Karpas-422 (cell line): ENCODE data around the gene CRKL. TPM values are rescaled to one million over a fixed set of nuclear protein-coding genes. Genes with fewer than 3 reads are reported as not detected.

Experiments
- DNase-seq: peaks from one replicate; pipeline ENCODE4 v3.0.0-alpha.2; 2015
- H2AFZ ChIP-seq: fragments of 200-600 bp; sonication (generic); 2 replicates; pipeline ENCODE4 v1.6.1; 2014; ENCODE audit warnings: antibody characterized with exemption, low read length, mixed read lengths
- H3K27ac ChIP-seq: fragments of 200-600 bp; sonication (generic); 2 replicates; pipeline ENCODE4 v1.5.1; 2014; ENCODE audit warnings: mild to moderate bottlenecking, low read length, moderate library complexity
- H3K27me3 ChIP-seq: fragments of 200-600 bp; sonication (generic); 2 replicates; pipeline ENCODE4 v1.6.1; 2014; ENCODE audit warnings: low read length, mixed read lengths
- H3K36me3 ChIP-seq: fragments of 200-600 bp; sonication (generic); 2 replicates; pipeline ENCODE4 v1.6.1; 2014; ENCODE audit warnings: low read length, mixed read lengths; ENCODE audit not compliant: insufficient read depth
- H3K4me1 ChIP-seq: fragments of 200-600 bp; sonication (generic); 2 replicates; pipeline ENCODE4 v1.6.1; 2014; ENCODE audit warnings: mild to moderate bottlenecking, low read length, mixed read lengths
- H3K4me2 ChIP-seq: fragments of 200-600 bp; sonication (generic); 2 replicates; pipeline ENCODE4 v1.6.1; 2014; ENCODE audit warnings: low read length, low read depth, mild to moderate bottlenecking; ENCODE audit not compliant: poor library complexity, severe bottlenecking
- H3K4me3 ChIP-seq: fragments of 200-600 bp; sonication (generic); 2 replicates; pipeline ENCODE4 v1.5.1; 2014; ENCODE audit warnings: mild to moderate bottlenecking, antibody characterized with exemption, low read length, mixed read lengths
- H3K79me2 ChIP-seq: fragments of 200-600 bp; sonication (generic); 2 replicates; pipeline ENCODE4 v1.6.1; 2014; ENCODE audit warnings: mild to moderate bottlenecking, low read length, mixed read lengths
- H3K9ac ChIP-seq: fragments of 200-600 bp; sonication (generic); 2 replicates; pipeline ENCODE4 v1.6.0; 2014; ENCODE audit warnings: low read length
- H3K9me2 ChIP-seq: fragments of 200-600 bp; sonication (generic), shearing (Covaris generic); replicated peaks from 2 replicates; pipeline ENCODE4 v1.6.0; 2014; ENCODE audit warnings: mild to moderate bottlenecking, low read length, moderate library complexity; ENCODE audit not compliant: insufficient read depth
- H3K9me3 ChIP-seq: fragments of 300-700, 200-600 bp; sonication (generic); 2 replicates; pipeline ENCODE4 v1.6.1; 2014; ENCODE audit warnings: low read length, mixed read lengths
- H4K20me1 ChIP-seq: fragments of 200-600 bp; sonication (generic); 2 replicates; pipeline ENCODE4 v1.6.1; 2014; ENCODE audit warnings: mild to moderate bottlenecking, antibody characterized with exemption, low read length, low read depth; ENCODE audit not compliant: insufficient read depth
- total RNA-seq: library from RNA; depleted of rRNA; stranded (reverse); fragments of >200 nt; shearing (Covaris generic); gene quantifications from 2 replicates; pipeline ENCODE4 v1.2.3, GENCODE V29; 2014; ENCODE audit warnings: low replicate concordance

CRKL gene
- total RNA-seq, 1 experiment from 2014 or later: 58.4 TPM

GRCh38 chr22:20992456-20993303, 75.5 kb downstream of the CRKL start:
- Histone ChIP-seq H3K9ac (no peak overlapping the region), H3K9me2 (no peaks in the 10 kb centered on the region), H4K20me1 (no peaks in the 10 kb centered on the region), H2AFZ (no peak overlapping the region), H3K4me3 (no peak overlapping the region), H3K36me3 (no peaks in the 10 kb centered on the region; the same call in 1 of the 2 replicates), H3K9me3 (no peaks in the 10 kb centered on the region), H3K4me2 (no peak overlapping the region), H3K27me3 (no peaks in the 10 kb centered on the region), H3K4me1 (no peaks in the 10 kb centered on the region), H3K79me2 (no peaks in the 10 kb centered on the region), H3K27ac (no peak overlapping the region)
- no peak for DNase-seq

- no peaks in the 10 kb centered on the region for H3K27me3 ChIP-seq
- H3K9me3 ChIP-seq: no peaks in the 10 kb centered on the region
- no peak overlapping the region for H3K4me2 ChIP-seq
- no peaks in the 10 kb centered on the region for H3K9me2 ChIP-seq
- H3K27ac ChIP-seq: no peak overlapping the region
- no peak overlapping the region for H2AFZ ChIP-seq
- H3K4me3 ChIP-seq: no peak overlapping the region
- DNase-seq: no peak
- H3K4me1 ChIP-seq: no peaks in the 10 kb centered on the region
- H3K9ac ChIP-seq: no peak overlapping the region
- H3K79me2 ChIP-seq: no peaks in the 10 kb centered on the region
- H4K20me1 ChIP-seq: no peaks in the 10 kb centered on the region
- H3K36me3 ChIP-seq: no peaks in the 10 kb centered on the region; the same call in 1 of the 2 replicates
Observed at GRCh38 chr22:20993304-20994127, 76.3 kb downstream of the CRKL start.

- Histone ChIP-seq H3K27me3 (no peaks in the 10 kb centered on the region), H3K36me3 (no peaks in the 10 kb centered on the region; the same call in 1 of the 2 replicates), H3K4me2 (no peak overlapping the region)
Observed at GRCh38 chr22:20994128-20994901, 77.1 kb downstream of the CRKL start.

GRCh38 chr22:20994902-20995241, 77.7 kb downstream of the CRKL start:
- Histone ChIP-seq H3K4me1 (no peaks in the 10 kb centered on the region), H3K4me3 (no peak overlapping the region), H3K27ac (no peak overlapping the region), H3K9me2 (no peaks in the 10 kb centered on the region), H2AFZ (no peak overlapping the region), H3K27me3 (no peaks in the 10 kb centered on the region), H4K20me1 (no peaks in the 10 kb centered on the region), H3K79me2 (0 out of 2 replicates have a peak, but pooled peaks cover 2% of the 10 kb centered on the region), H3K4me2 (no peak overlapping the region), H3K36me3 (no peaks in the 10 kb centered on the region; the same call in 1 of the 2 replicates), H3K9ac (no peak overlapping the region), H3K9me3 (no peaks in the 10 kb centered on the region)
- DNase-seq: no peak

More at GRCh38 chr22:20994128-20994901, 77.1 kb downstream of the CRKL start:
- Histone ChIP-seq H4K20me1 (no peaks in the 10 kb centered on the region), H3K9me3 (no peaks in the 10 kb centered on the region), H3K4me1 (no peaks in the 10 kb centered on the region), H3K9ac (no peak overlapping the region), H3K4me3 (no peak overlapping the region), H3K79me2 (no peaks in the 10 kb centered on the region), H3K27ac (no peak overlapping the region), H2AFZ (no peak overlapping the region), H3K9me2 (no peaks in the 10 kb centered on the region)
- DNase-seq: no peak

- Histone ChIP-seq H3K79me2 (peaks cover 7% of the 10 kb centered on the region), H3K9me3 (no peaks in the 10 kb centered on the region), H3K36me3 (no peaks in the 10 kb centered on the region; the same call in 1 of the 2 replicates), H3K4me3 (no peak overlapping the region), H3K4me1 (peaks cover 6% of the 10 kb centered on the region), H3K27me3 (no peaks in the 10 kb centered on the region), H3K27ac (no peak overlapping the region), H4K20me1 (no peaks in the 10 kb centered on the region), H2AFZ (no peak overlapping the region), H3K4me2 (no peak overlapping the region), H3K9me2 (no peaks in the 10 kb centered on the region), H3K9ac (no peak overlapping the region)
- no peak for DNase-seq
Observed at GRCh38 chr22:20995329-20996030, 78.3 kb downstream of the CRKL start.

GRCh38 chr22:20996031-20996410, 78.8 kb downstream of the CRKL start:
- Histone ChIP-seq H3K9ac (no peak overlapping the region), H3K4me2 (no peak overlapping the region), H2AFZ (no peak overlapping the region), H3K27ac (no peak overlapping the region), H3K9me2 (no peaks in the 10 kb centered on the region), H3K9me3 (no peaks in the 10 kb centered on the region), H4K20me1 (no peaks in the 10 kb centered on the region), H3K4me1 (peaks cover 11% of the 10 kb centered on the region), H3K27me3 (no peaks in the 10 kb centered on the region), H3K36me3 (no peaks in the 10 kb centered on the region; the same call in 1 of the 2 replicates), H3K4me3 (no peak overlapping the region), H3K79me2 (peaks cover 13% of the 10 kb centered on the region)
- DNase-seq: no peak

- Histone ChIP-seq H3K4me3 (no peak overlapping the region), H3K36me3 (no peaks in the 10 kb centered on the region; the same call in 1 of the 2 replicates), H3K9me2 (no peaks in the 10 kb centered on the region), H3K4me1 (peaks cover 17% of the 10 kb centered on the region), H3K9me3 (no peaks in the 10 kb centered on the region), H3K4me2 (no peak overlapping the region), H2AFZ (no peak overlapping the region), H3K79me2 (peaks cover 18% of the 10 kb centered on the region), H3K9ac (no peak overlapping the region), H3K27me3 (no peaks in the 10 kb centered on the region), H4K20me1 (no peaks in the 10 kb centered on the region), H3K27ac (no peak overlapping the region)
- no peak for DNase-seq
Observed at GRCh38 chr22:20996598-20997535, 79.7 kb downstream of the CRKL start.
